RWPE1 (cell line): ENCODE results near the gene POLN.

ENCODE experiments used
- CTCF ChIA-PET: fragments of 350-600 bp; sonication (Branson Sonifier 250); formaldehyde crosslinking; extraction: SDS; loops from one replicate; lab custom pipeline; 2021; lab: Yijun Ruan, JAX
- POLR2A ChIA-PET: fragments of 400-600 bp; formaldehyde crosslinking; extraction: SDS; loops from one replicate; lab custom pipeline; 2020; ENCODE audit warnings: antibody characterized with exemption; ENCODE audit not compliant: low non-redundant PET; lab: Yijun Ruan, JAX
- DNase-seq: peaks from one replicate; pipeline ENCODE4 v3.0.0; 2012; ENCODE audit warnings: low spot score
- H3K27ac ChIP-seq: fragments of 450-650 bp; 2 replicates; pipeline ENCODE4 v1.5.1; 2017
- CTCF ChIP-seq: fragments of 450-650 bp; conservative IDR thresholded peaks from 2 replicates; pipeline ENCODE4 v1.5.1; 2017; ENCODE audit warnings: low read depth, mild to moderate bottlenecking

POLN gene

GRCh38 chr4:2063557-2064275 lies 178.2 kb downstream of the POLN start:
- no peak for TF ChIP-seq CTCF
- H3K27ac ChIP-seq, result no peak overlapping the region; the same call in 1 of the 2 replicates
- DNase-seq, result no peak
- ChIA-PET POLR2A (no interaction called here), CTCF (no interaction called here)

- ChIA-PET POLR2A (no interaction called here), CTCF (no interaction called here)
- H3K27ac ChIP-seq, result no peak overlapping the region
- no peak for DNase-seq
- no peak for TF ChIP-seq CTCF
Measured at GRCh38 chr4:2062808-2063524, 179.0 kb downstream of the POLN start.

GRCh38 chr4:2062168-2062807 lies 179.6 kb downstream of the POLN start:
- DNase-seq, result no peak
- POLR2A ChIA-PET, result no interaction called here
- TF ChIP-seq CTCF, result no peak
- no peak overlapping the region for H3K27ac ChIP-seq
- CTCF ChIA-PET, result interaction anchor here (0.6 kb wide), 1 partner anchor 336 kb away, joined by 5 read pairs; no protein-coding TSS in a partner anchor

- CTCF ChIA-PET, result interaction anchor here (0.5 to 0.6 kb wide), 2 partner anchors 64 to 335 kb away, joined by 3 to 5 read pairs; no protein-coding TSS in a partner anchor
- TF ChIP-seq CTCF, result no peak
- POLR2A ChIA-PET, result no interaction called here
- no peak for DNase-seq
- no peak overlapping the region for H3K27ac ChIP-seq
Measured at GRCh38 chr4:2061186-2062131, 180.5 kb downstream of the POLN start.

- DNase-seq, result no peak
- TF ChIP-seq CTCF, result no peak
- H3K27ac ChIP-seq, result no peak overlapping the region
- POLR2A ChIA-PET, result no interaction called here
- CTCF ChIA-PET, result interaction anchor here (0.5 kb wide), 1 partner anchor 64 kb away, joined by 3 read pairs; no protein-coding TSS in a partner anchor
Measured at GRCh38 chr4:2060611-2061185, 181.2 kb downstream of the POLN start.
